ENCODE data around the gene PDIA6. TPM values are rescaled to one million over a fixed set of nuclear protein-coding genes. Genes with fewer than 3 reads are reported as not detected.

PDIA6 gene
- total RNA-seq, 1 donor from 2014 or later = 213 TPM

Other genes starting within 250 kb of the PDIA6 start
- gene NOL10, start 122.8 kb downstream of the PDIA6 start, total RNA-seq = 19.2 TPM
- gene ATP6V1C2, start 91.2 kb downstream of the PDIA6 start, total RNA-seq = 0.26 TPM
- 0.63 TPM for gene KCNF1, start 99.1 kb upstream of the PDIA6 start, total RNA-seq

Measured in mucosa of gallbladder (tissue), 1 donor.